ENCODE data around the gene TAL1. TPM values are rescaled to one million over a fixed set of nuclear protein-coding genes. Genes with fewer than 3 reads are reported as not detected.
A peak's percentile ranks its signal among the peaks of the same experiment; 100 is the strongest.

Gene TAL1
- total and polyA plus RNA-seq, 11 donors: 1.8 to 3.9 (median 2.9) TPM

DNA sequence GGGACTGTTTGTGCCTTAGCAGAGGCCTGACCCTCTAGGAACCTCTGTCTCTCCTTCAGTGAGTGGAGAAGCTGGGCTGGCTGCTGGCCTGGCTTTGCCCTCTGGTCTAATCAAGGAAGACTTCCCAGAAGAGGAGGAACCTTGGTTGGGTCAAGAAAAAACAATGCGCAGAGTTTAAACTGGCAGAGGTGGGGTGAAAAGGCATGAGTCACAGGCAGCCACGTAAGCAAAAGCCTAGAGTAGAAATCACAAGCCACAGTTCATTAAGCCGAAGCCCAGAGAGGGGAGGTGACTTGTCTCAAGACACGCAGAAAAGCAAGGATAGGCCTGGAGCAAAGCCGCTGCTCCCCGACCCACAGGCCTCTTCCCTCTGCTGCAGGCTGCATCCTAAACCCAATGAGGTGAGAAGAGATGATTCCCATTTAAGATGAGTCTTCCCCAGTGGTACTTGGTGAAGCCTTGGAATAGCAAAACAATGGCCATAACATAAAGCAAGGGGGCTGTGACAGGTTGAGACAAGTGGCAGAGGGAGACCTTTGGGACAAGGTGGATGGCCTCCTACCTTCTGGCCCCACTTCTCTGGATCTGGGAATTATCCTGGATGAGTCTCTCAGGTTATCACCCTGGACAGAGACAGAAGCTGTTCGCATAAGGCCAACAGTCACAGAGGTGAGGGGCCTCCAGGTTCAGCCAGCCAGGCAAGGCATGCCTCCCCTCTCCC lies 49.9 kb downstream of the TAL1 start:
- Histone ChIP-seq H3K9me3 (no peaks in the 10 kb centered on the region), H3K36me3 (no peaks in the 10 kb centered on the region), H3K27me3 (peaks cover 0 to 22% (median 5%) of the 10 kb centered on the region in 9 donors), H3K27ac (no peak overlapping the region), H3K4me1 (peaks cover 3 to 16% (median 10%) of the 10 kb centered on the region in 12 donors), H3K4me3 (no peak overlapping the region)
- DNase-seq (no peak), ATAC-seq (no peak)
- no peak for TF ChIP-seq POLR2A (IDR thresholded peaks at IDR 0.05)
- TF ChIP-seq, protein P1, sequence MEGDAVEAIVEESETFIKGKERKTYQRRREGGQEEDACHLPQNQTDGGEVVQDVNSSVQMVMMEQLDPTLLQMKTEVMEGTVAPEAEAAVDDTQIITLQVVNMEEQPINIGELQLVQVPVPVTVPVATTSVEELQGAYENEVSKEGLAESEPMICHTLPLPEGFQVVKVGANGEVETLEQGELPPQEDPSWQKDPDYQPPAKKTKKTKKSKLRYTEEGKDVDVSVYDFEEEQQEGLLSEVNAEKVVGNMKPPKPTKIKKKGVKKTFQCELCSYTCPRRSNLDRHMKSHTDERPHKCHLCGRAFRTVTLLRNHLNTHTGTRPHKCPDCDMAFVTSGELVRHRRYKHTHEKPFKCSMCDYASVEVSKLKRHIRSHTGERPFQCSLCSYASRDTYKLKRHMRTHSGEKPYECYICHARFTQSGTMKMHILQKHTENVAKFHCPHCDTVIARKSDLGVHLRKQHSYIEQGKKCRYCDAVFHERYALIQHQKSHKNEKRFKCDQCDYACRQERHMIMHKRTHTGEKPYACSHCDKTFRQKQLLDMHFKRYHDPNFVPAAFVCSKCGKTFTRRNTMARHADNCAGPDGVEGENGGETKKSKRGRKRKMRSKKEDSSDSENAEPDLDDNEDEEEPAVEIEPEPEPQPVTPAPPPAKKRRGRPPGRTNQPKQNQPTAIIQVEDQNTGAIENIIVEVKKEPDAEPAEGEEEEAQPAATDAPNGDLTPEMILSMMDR (IDR thresholded peaks at IDR 0.05): no peak
- intact Hi-C loops (cut with DNase I): loop anchor here in 6 of 10 donors (2.0 to 10.0 kb wide), 7 partner anchors 143 to 545 kb away; no protein-coding TSS in a partner anchor
- 76 to 84% (median 80%) methylated on average over 6 to 7 of the region's 7 CpGs for WGBS, 4 donors

DNA sequence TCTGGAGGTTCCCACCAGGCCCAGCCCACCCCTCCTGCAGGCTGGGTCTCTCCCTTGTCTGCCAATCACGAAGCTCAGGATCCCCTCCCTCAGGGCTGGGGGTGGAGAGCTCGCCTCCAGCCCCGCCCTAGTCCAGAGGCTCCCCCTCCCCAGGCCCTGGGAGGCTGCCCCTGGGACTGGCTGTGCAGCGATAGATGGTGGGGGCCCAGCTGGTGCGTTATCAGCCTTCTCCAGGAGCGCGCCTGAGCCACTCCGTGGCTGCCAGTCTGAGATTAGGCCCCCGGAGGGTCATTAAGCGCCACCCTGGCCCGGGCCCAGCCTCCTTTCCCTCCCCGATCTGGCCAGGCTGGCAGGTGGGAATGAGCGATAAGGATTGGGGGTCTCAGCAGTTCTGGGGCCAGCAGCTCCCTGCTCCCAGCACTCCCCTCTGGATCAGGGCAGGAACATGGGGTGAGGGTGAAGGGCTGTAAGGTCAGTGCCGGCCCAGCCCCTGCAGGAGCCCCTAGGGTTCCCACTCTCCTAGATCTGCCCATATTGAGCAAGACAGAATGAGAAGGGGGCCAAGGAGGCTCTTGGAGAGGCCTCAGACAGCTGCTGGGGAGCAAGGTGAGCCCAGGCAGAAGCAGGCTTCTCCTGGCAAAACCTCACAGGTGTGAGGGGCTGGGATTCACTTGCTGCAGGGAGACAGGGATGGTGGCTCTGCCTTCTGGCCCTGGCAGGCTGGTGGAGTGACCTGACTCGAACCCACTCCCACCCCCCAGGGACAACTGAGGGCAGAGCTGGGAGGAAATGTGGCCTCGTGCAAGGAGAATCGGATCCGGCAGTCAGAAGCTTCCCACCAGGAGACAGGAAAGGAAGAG lies 50.7 kb downstream of the TAL1 start:
- Histone ChIP-seq H3K27me3 (peaks cover 0 to 22% (median 5%) of the 10 kb centered on the region in 9 donors), H3K9me3 (no peaks in the 10 kb centered on the region), H3K36me3 (no peaks in the 10 kb centered on the region), H3K4me3 (no peak overlapping the region), H3K27ac (no peak overlapping the region), H3K4me1 (peaks cover 3 to 16% (median 10%) of the 10 kb centered on the region in 12 donors)
- TF ChIP-seq POLR2A (IDR thresholded peaks at IDR 0.05): no peak
- TF ChIP-seq, protein P1 (IDR thresholded peaks at IDR 0.05): no peak
- 42 to 63% (median 49%) methylated on average over 11 to 18 of the region's 18 CpGs for WGBS, 4 donors
- ATAC-seq (no peak), DNase-seq (no peak)
- intact Hi-C loops (cut with DNase I): loop anchor here in 6 of 10 donors (2.0 to 10.0 kb wide), 7 partner anchors 143 to 546 kb away; no protein-coding TSS in a partner anchor

DNA sequence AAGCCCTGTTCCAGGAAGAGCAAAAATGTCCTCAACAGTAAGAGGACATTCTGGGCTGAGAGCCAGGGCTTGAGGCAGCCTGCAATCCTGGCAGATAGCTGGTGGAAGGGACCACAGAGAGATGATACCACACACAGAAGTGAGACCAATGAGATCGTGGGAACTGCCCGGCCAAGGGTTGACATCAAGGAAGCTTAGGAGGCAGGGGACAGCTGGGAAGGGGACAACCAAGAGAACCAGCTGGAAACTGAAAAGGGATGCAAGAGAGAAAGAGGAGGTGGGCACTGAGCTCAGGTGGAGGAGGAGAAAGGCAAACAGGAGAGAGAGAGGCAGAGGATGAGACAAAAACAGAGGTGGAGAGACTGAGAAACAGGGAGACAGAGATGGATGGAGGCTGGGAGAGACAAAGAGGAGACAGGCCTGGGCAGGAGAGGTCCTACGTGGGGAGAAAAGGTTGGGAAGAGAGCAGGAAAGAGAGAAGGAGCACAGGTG lies 51.4 kb downstream of the TAL1 start:
- Histone ChIP-seq H3K36me3 (no peaks in the 10 kb centered on the region), H3K9me3 (no peaks in the 10 kb centered on the region), H3K27ac (no peak overlapping the region), H3K4me1 (peaks cover 3 to 16% (median 10%) of the 10 kb centered on the region in 12 donors), H3K4me3 (no peak overlapping the region), H3K27me3 (peaks cover 0 to 22% (median 5%) of the 10 kb centered on the region in 9 donors)
- no peak for TF ChIP-seq POLR2A (IDR thresholded peaks at IDR 0.05)
- intact Hi-C loops (cut with DNase I): loop anchor here in 6 of 10 donors (2.0 to 10.0 kb wide), 7 partner anchors 144 to 547 kb away; no protein-coding TSS in a partner anchor
- 42 to 55% (median 53%) methylated on average over 3 of the region's 3 CpGs for whole genome bisulfite sequencing, 4 donors
- ATAC-seq (no peak), DNase-seq (no peak)

DNA sequence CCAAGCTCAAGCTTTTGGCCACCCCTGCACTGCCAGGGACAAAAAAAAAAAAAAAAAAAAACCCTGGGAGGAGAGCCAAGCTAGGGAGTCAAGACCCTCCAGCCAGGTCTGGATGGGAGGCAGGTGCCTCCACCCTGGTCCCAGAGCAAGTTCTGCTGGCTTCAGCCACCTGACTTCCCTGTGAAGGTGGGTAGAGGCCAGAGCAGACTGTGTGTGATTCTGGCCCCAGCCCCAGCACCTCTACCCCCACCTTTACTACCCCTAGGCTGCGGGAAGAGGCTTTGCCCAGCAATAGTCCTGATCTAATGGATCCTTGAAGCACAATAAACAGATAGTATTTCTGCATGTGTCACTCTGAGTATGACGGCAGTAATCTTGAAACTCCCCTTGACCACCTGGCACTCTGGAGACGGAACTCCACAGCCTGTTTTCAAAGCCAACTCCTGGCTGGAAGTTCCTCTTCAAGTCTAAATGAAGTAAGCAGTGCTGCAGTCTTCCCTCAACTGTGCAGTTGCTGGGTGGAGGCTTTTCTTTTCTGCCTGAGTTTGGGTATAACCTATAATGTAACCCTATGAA lies 51.9 kb downstream of the TAL1 start:
- WGBS, 4 donors: 60 to 69% (median 63%) methylated on average over 3 of the region's 3 CpGs
- DNase-seq (no peak), ATAC-seq (no peak)
- Histone ChIP-seq H3K27ac (no peak overlapping the region), H3K4me1 (peaks cover 3 to 16% (median 10%) of the 10 kb centered on the region in 12 donors), H3K9me3 (no peaks in the 10 kb centered on the region), H3K36me3 (no peaks in the 10 kb centered on the region), H3K27me3 (peaks cover 0 to 22% (median 5%) of the 10 kb centered on the region in 9 donors), H3K4me3 (peak overlapping the region in 6 of 12 donors; percentile 43 to 61 (median 46))
- intact Hi-C loops (cut with DNase I): loop anchor here (1.0 to 10.0 kb wide), 13 partner anchors 118 to 1045 kb away; partner anchors contain the start of gene SLC5A9 (in 1 of the 10)
- TF ChIP-seq POLR2A (IDR thresholded peaks at IDR 0.05): no peak
- TF ChIP-seq, protein P1 (IDR thresholded peaks at IDR 0.05): no peak
